ENCODE data around the gene RPTOR. TPM values are rescaled to one million over a fixed set of nuclear protein-coding genes. Genes with fewer than 3 reads are reported as not detected.
A peak's percentile ranks its signal among the peaks of the same experiment; 100 is the strongest.

Gene RPTOR
- total RNA-seq, 1 experiment from 2014 or later = 25.1 TPM

DNA sequence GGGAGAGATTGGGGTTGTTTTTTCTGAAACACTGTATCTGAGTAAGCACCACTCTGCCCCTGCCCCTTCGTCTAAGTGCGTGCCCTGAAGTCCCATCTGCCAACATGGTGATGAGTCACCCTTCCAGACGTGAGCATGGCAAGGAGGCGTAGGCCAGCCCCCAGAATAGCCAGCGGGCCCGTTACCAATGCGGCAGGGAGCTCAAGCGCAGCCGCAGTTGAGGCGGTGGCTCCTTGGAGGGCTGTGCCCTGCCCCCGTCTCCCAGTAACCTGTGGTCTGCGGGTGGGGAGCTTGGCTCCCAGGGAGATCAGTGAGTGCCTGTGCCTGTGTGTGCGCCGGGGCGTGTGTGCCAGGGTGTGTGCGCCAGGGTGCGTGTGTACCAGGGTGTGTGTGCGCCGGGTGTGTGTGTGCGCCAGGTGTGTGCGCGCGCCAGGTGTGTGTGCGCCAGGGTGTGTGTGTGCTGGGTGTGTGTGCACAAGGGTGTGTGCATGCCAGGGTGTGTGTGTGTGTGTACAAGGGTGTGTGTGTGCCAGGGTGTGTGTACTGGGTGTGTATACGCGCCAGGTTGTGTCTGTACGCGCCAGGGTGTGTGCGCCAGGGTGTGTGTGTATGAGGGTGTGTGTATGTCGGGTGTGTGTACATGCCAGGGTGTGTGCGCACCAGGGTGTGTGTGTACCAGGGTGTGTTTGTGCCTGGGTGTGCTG, 348.4 kb downstream of the RPTOR start:
- no peak overlapping the region for H4K8ac ChIP-seq (replicated peaks; ENCODE audit: insufficient read length, low read depth, low read length)
- H3K4me1 ChIP-seq (ENCODE audit: insufficient read depth, low read length) = no peaks in the 10 kb centered on the region
- H3K9me3 ChIP-seq (ENCODE audit: control insufficient read depth, low read depth, low read length) = no peaks in the 10 kb centered on the region
- H3K27ac Mint-ChIP-seq = peak overlapping the region in 1 of 3 experiments; percentile 36; a peak in 1 of 7 replicates
- no peaks in the 10 kb centered on the region for H3K27me3 Mint-ChIP-seq (ENCODE audit: low read depth)
- H3T11ph ChIP-seq (ENCODE audit: low read length) = no peak overlapping the region
- no peak overlapping the region for H3K14ac ChIP-seq (ENCODE audit: insufficient read depth, low read length)
- no peak overlapping the region for H3K4me2 ChIP-seq (ENCODE audit: insufficient read depth, insufficient read length, low read length)
- no peak overlapping the region for H3K9ac ChIP-seq (ENCODE audit: extremely low read depth, insufficient read length, low read length)
- H2AK5ac ChIP-seq (ENCODE audit: insufficient read length, low read length) = no peak overlapping the region
- no peak overlapping the region for H2BK5ac ChIP-seq (ENCODE audit: insufficient read length, low read length)
- no peaks in the 10 kb centered on the region for H3K27me3 ChIP-seq (ENCODE audit: insufficient read depth, low read length)
- no peak overlapping the region for H3K4me3 Mint-ChIP-seq
- no peak overlapping the region for H3K18ac ChIP-seq (ENCODE audit: insufficient read length, low read depth, low read length)
- TF ChIP-seq, protein P1, sequence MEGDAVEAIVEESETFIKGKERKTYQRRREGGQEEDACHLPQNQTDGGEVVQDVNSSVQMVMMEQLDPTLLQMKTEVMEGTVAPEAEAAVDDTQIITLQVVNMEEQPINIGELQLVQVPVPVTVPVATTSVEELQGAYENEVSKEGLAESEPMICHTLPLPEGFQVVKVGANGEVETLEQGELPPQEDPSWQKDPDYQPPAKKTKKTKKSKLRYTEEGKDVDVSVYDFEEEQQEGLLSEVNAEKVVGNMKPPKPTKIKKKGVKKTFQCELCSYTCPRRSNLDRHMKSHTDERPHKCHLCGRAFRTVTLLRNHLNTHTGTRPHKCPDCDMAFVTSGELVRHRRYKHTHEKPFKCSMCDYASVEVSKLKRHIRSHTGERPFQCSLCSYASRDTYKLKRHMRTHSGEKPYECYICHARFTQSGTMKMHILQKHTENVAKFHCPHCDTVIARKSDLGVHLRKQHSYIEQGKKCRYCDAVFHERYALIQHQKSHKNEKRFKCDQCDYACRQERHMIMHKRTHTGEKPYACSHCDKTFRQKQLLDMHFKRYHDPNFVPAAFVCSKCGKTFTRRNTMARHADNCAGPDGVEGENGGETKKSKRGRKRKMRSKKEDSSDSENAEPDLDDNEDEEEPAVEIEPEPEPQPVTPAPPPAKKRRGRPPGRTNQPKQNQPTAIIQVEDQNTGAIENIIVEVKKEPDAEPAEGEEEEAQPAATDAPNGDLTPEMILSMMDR (conservative IDR thresholded peaks at IDR 0.05) = no peak
- no CpG with 5 or more reads among the region's 31 CpGs for WGBS (ENCODE audit: extremely low coverage, insufficient read length, low lambda C conversion rate)
- H3K23me2 ChIP-seq (ENCODE audit: insufficient read length, low read depth, low read length, poor library complexity, severe bottlenecking) = no peaks in the 10 kb centered on the region
- peaks cover 10 to 30% (median 21%) of the 10 kb centered on the region in 3 experiments; a peak in 6 of 7 replicates for H3K36me3 Mint-ChIP-seq (ENCODE audit: insufficient read depth in 1 of 3, low read depth in 3 of 3)
- DNase-seq = no peak
- H2AFZ ChIP-seq (ENCODE audit: low read length) = no peak overlapping the region
- no peaks in the 10 kb centered on the region for H3K79me1 ChIP-seq (ENCODE audit: insufficient read depth, low read depth, low read length, poor library complexity, severe bottlenecking)
- H3K56ac ChIP-seq (ENCODE audit: insufficient read length, low read depth, low read length) = no peak overlapping the region
- H3K79me2 ChIP-seq (ENCODE audit: insufficient read depth, low read length) = no peaks in the 10 kb centered on the region
- no peak overlapping the region for H3K23ac ChIP-seq (ENCODE audit: insufficient read length, low read depth, low read length)
- H3K4me1 Mint-ChIP-seq = no peaks in the 10 kb centered on the region; a peak in 1 of 4 replicates
- no peak overlapping the region for H4K91ac ChIP-seq (ENCODE audit: insufficient read length, low read depth, low read length)
- no peaks in the 10 kb centered on the region for H3K9me3 Mint-ChIP-seq
- H2BK20ac ChIP-seq (ENCODE audit: low read depth, low read length, poor library complexity, severe bottlenecking) = no peak overlapping the region
- no peak overlapping the region for H2BK12ac ChIP-seq (ENCODE audit: insufficient read length, low read depth, low read length)
- H3K4ac ChIP-seq (ENCODE audit: low read depth, low read length) = no peak overlapping the region
- no peak overlapping the region for H2BK120ac ChIP-seq (ENCODE audit: low read depth, low read length, poor library complexity, severe bottlenecking)
- H4K20me1 ChIP-seq (ENCODE audit: control insufficient read depth, insufficient read depth, insufficient read length) = peaks cover 2% of the 10 kb centered on the region
- H4K5ac ChIP-seq (ENCODE audit: insufficient read length, low read depth, low read length) = no peak overlapping the region
- no peak overlapping the region for H2BK15ac ChIP-seq (ENCODE audit: low read depth, low read length)
- no peak overlapping the region for H3K27ac ChIP-seq (ENCODE audit: insufficient read length, low read depth, low read length)

All from H9 (cell line).